Activated CD4-positive, alpha-beta T cell treated with anti-CD3 and anti-CD28 coated beads, Interleukin-2, amount 10 ng/mL, durations not matched to agents 7 days and 5 days (primary cell): ENCODE measurements around the gene HSD11B2. TPM values are rescaled to one million over a fixed set of nuclear protein-coding genes. Genes with fewer than 3 reads are reported as not detected.

Experiments used
- CTCF ChIA-PET: fragments of 350-600 bp; sonication (Branson Sonifier 250); formaldehyde crosslinking; loops from one replicate; lab custom pipeline; 2021; ENCODE audit warnings: antibody characterized with exemption; lab: Charles Lee
- POLR2A ChIA-PET: fragments of 350-600 bp; sonication (Branson Sonifier 250); formaldehyde crosslinking; loops from one replicate; lab custom pipeline; 2021; ENCODE audit warnings: antibody characterized with exemption; lab: Charles Lee
- DNase-seq: peaks from one replicate; pipeline ENCODE4 v3.0.0-alpha.2; 2020
- H3K27ac Mint-ChIP-seq: one replicate; pipeline ENCODE4 v1.8.0; 2021; ENCODE audit warnings: mild to moderate bottlenecking, moderate library complexity, mixed read lengths
- H3K27me3 Mint-ChIP-seq: one replicate; pipeline ENCODE4 v1.8.0; 2021; ENCODE audit warnings: mixed read lengths
- H3K36me3 Mint-ChIP-seq: one replicate; pipeline ENCODE4 v1.8.0; 2021; ENCODE audit warnings: low read depth, mixed read lengths
- H3K4me1 Mint-ChIP-seq: one replicate; pipeline ENCODE4 v1.8.0; 2021; ENCODE audit warnings: mixed read lengths
- H3K4me3 Mint-ChIP-seq: one replicate; pipeline ENCODE4 v1.8.0; 2021; ENCODE audit warnings: mild to moderate bottlenecking, moderate library complexity, mixed read lengths
- H3K9me3 Mint-ChIP-seq: one replicate; pipeline ENCODE4 v1.8.0; 2021; ENCODE audit warnings: mixed read lengths
- total RNA-seq, 2 experiments: library from RNA; stranded (reverse); gene quantifications; one replicate each; pipeline ENCODE4 v1.2.3, GENCODE V29; 2021

HSD11B2 gene
- total RNA-seq, 2 experiments from 2014 or later, result not detected

DNA sequence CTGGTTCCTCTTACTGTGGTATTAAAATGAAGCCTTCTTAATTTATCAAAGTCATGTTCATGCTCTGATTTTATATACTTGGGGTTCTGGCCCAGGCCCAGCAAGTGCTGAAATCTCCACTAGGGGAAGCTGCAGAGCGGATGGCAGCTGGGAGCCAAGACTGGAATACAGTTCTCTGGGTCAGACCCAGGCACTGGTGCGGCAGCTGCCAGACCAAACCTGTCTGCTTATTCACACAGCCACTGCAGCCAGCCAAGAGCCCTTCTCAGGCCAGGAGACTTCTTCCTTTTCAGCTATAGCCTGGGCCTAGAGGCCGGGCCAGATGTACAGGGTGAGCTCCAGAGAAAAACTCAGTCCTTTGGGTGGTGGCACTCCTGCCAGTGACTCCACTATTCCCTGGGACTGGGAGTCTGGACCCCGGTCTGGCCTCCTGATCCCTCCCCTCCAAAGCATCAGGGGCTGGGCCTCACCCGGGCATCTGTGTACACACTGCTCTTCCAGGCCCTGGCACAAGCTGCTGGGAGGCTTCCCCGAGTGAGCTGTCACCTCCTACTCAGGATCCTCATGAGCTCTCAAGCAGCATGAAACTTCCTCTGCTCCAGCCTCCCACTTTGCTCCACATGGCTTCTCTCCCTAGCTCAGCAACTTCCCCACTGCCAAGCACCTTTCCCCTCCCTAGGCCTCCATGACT, 25.6 kb downstream of the HSD11B2 start:
- no peak overlapping the region for H3K27ac Mint-ChIP-seq
- ChIA-PET POLR2A (no interaction called here), CTCF (interaction anchor here (1.4 to 1.6 kb wide), 3 partner anchors 9 to 12 kb away, joined by 4 to 6 read pairs (median 5); no protein-coding TSS in a partner anchor)
- H3K36me3 Mint-ChIP-seq, result no peaks in the 10 kb centered on the region
- no peak for DNase-seq
- no peak overlapping the region for H3K4me3 Mint-ChIP-seq
- H3K9me3 Mint-ChIP-seq, result no peaks in the 10 kb centered on the region
- peaks cover 17% of the 10 kb centered on the region for H3K4me1 Mint-ChIP-seq
- H3K27me3 Mint-ChIP-seq, result no peaks in the 10 kb centered on the region

GRCh38 chr16:67457611-67458010, 26.7 kb downstream of the HSD11B2 start:
- no peak for DNase-seq
- ChIA-PET POLR2A (no interaction called here), CTCF (no interaction called here)
- Mint-ChIP-seq H3K36me3 (no peaks in the 10 kb centered on the region), H3K27me3 (no peaks in the 10 kb centered on the region), H3K4me1 (peaks cover 17% of the 10 kb centered on the region), H3K27ac (no peak overlapping the region), H3K9me3 (no peaks in the 10 kb centered on the region), H3K4me3 (no peak overlapping the region)

DNA sequence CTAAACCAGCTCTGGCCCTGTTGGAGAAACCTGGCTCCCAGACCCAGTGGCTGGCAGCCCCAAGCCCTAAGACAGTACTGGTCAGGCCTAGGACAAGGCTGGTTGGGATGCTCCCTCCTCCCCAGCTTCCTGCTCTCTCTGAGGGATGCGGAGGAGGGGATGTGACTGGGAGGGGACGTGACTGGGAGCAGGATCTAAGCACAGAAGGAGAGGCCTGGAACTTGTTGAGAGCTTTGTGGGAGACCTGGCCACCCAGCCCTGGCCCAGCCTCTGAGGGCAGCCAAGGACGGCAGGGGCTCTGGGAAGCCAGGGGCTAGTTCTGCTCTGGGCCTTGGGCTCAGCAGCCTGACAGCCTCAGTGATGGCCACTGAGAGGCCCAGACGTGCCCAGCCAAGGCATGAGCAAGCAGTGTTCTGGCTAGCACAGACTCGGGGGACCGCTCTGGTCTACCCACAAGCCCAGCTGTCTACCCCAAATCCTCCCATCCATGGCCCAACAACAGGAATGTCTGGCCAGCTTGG, 27.3 kb downstream of the HSD11B2 start:
- ChIA-PET POLR2A (no interaction called here), CTCF (interaction anchor here (1.4 to 1.6 kb wide), 2 partner anchors 23 to 63 kb away, joined by 5 read pairs; partner anchors contain the start of gene ATP6V0D1)
- H3K4me1 Mint-ChIP-seq, result peaks cover 17% of the 10 kb centered on the region
- H3K9me3 Mint-ChIP-seq, result no peaks in the 10 kb centered on the region
- no peak overlapping the region for H3K27ac Mint-ChIP-seq
- no peak overlapping the region for H3K4me3 Mint-ChIP-seq
- DNase-seq, result no peak
- H3K27me3 Mint-ChIP-seq, result no peaks in the 10 kb centered on the region
- no peaks in the 10 kb centered on the region for H3K36me3 Mint-ChIP-seq

DNA sequence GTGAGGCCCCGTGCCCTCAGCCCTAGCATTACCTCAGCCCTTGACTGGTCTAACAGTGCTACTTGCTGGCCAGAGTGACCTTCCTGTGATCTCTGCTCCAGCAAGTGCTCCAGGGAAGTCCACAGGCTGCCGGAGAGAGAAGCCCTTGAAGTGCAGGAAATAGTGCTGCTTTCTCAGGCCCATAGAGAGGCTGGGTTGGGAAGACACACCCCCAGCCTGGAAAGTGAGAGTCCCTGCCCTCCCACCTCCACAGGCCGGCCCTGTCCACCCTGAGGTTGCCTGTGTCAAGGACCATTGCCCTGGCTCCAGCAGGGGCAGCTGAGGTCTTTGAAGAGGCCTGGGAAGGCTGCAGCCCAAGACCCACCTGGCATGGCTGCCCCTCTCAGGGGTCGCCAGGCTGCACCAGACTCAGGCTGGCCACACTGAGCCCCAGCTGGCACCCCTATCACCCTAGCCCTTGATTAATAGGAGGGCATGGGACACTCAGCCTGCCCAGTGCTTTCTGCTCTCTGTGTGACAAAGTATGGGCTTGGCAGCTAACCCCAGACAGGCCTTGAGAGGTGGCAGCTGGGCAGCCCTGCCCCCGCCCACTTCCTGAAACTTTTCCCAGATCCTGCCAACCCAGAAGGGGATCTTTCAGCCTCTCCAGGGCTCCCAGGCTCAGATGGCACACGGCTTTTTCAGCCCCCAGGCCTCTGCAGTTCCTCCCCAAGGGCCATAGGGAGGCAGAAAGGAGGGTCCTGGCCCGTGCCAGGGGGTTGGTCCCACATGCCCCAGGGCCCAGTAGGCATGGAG, 28.3 kb downstream of the HSD11B2 start:
- Mint-ChIP-seq H3K27me3 (no peaks in the 10 kb centered on the region), H3K4me1 (peaks cover 14% of the 10 kb centered on the region), H3K9me3 (no peaks in the 10 kb centered on the region), H3K4me3 (no peak overlapping the region), H3K27ac (no peak overlapping the region), H3K36me3 (no peaks in the 10 kb centered on the region)
- ChIA-PET CTCF (interaction anchor here (0.6 to 1.6 kb wide), 3 partner anchors 22 to 62 kb away, joined by 3 to 5 read pairs (median 5); partner anchors contain the start of gene ATP6V0D1), POLR2A (no interaction called here)
- DNase-seq, result no peak

GRCh38 chr16:67459861-67460150, 28.9 kb downstream of the HSD11B2 start:
- ChIA-PET POLR2A (no interaction called here), CTCF (interaction anchor here (0.6 kb wide), 1 partner anchor 27 kb away, joined by 3 read pairs; no protein-coding TSS in a partner anchor)
- no peak for DNase-seq
- Mint-ChIP-seq H3K27ac (no peak overlapping the region), H3K27me3 (no peaks in the 10 kb centered on the region), H3K4me3 (no peak overlapping the region), H3K9me3 (no peaks in the 10 kb centered on the region), H3K36me3 (no peaks in the 10 kb centered on the region), H3K4me1 (peaks cover 14% of the 10 kb centered on the region)

GRCh38 chr16:67460168-67460567, 29.2 kb downstream of the HSD11B2 start:
- H3K9me3 Mint-ChIP-seq, result no peaks in the 10 kb centered on the region
- DNase-seq, result no peak
- peaks cover 14% of the 10 kb centered on the region for H3K4me1 Mint-ChIP-seq
- no peaks in the 10 kb centered on the region for H3K36me3 Mint-ChIP-seq
- no peak overlapping the region for H3K4me3 Mint-ChIP-seq
- H3K27ac Mint-ChIP-seq, result no peak overlapping the region
- no peaks in the 10 kb centered on the region for H3K27me3 Mint-ChIP-seq
- ChIA-PET CTCF (interaction anchor here (6.0 kb wide), 1 partner anchor 13 kb away, joined by 22 read pairs; no protein-coding TSS in a partner anchor), POLR2A (no interaction called here)

- peaks cover 14% of the 10 kb centered on the region for H3K4me1 Mint-ChIP-seq
- H3K9me3 Mint-ChIP-seq, result no peaks in the 10 kb centered on the region
- no peaks in the 10 kb centered on the region for H3K36me3 Mint-ChIP-seq
- CTCF ChIA-PET, result interaction anchor here (0.9 to 6.0 kb wide), 5 partner anchors 13 to 33 kb away, joined by 3 to 22 read pairs (median 4); partner anchors contain the start of gene ATP6V0D1
- POLR2A ChIA-PET, result no interaction called here
- H3K27ac Mint-ChIP-seq, result no peak overlapping the region
- no peaks in the 10 kb centered on the region for H3K27me3 Mint-ChIP-seq
- H3K4me3 Mint-ChIP-seq, result no peak overlapping the region
- DNase-seq, result no peak
Observed at GRCh38 chr16:67460961-67461360, 30.0 kb downstream of the HSD11B2 start.

DNA sequence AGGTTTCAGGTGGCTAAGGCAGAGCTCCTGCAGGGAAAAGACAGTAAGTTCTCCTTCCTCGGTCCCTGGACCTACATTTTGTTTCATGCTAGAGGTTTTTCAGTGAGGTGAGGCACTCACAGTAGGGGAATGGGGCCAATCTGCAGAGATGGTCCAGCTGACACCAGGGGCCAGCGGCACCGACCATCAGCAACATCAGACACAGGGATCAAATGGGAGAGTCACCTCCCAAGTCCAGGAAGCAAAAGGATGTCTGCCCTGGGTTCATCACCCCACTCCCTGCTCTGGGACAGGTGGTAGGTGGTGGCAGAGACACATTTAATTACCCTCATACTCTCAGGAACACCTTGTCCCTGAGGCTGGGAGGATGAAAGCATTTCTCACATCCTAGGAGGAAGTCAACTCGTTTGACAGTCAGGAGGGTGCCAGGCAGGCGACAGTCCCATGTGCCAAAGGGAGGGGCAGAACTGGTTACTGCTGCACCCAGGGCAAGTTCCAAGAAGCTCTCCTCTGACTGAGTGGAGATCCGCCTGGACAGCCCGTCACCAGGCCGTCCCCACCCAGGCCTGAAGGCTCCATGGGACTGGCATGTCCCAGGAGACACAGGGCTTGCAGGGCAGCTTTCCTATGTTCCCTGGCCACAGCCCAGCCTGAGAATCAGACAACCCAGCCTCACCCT, 30.8 kb downstream of the HSD11B2 start:
- DNase-seq, result no peak
- ChIA-PET CTCF (interaction anchor here (0.7 to 6.0 kb wide), 8 partner anchors 14 to 363 kb away, joined by 3 to 22 read pairs (median 4); partner anchors contain the start of gene ATP6V0D1), POLR2A (no interaction called here)
- H3K4me1 Mint-ChIP-seq, result peaks cover 10% of the 10 kb centered on the region
- H3K27ac Mint-ChIP-seq, result no peak overlapping the region
- no peaks in the 10 kb centered on the region for H3K27me3 Mint-ChIP-seq
- no peak overlapping the region for H3K4me3 Mint-ChIP-seq
- no peaks in the 10 kb centered on the region for H3K9me3 Mint-ChIP-seq
- H3K36me3 Mint-ChIP-seq, result no peaks in the 10 kb centered on the region

- H3K4me3 Mint-ChIP-seq, result no peak overlapping the region
- DNase-seq, result no peak
- H3K36me3 Mint-ChIP-seq, result no peaks in the 10 kb centered on the region
- no peak overlapping the region for H3K27ac Mint-ChIP-seq
- CTCF ChIA-PET, result interaction anchor here (0.6 to 6.0 kb wide), 7 partner anchors 9 to 381 kb away, joined by 3 to 22 read pairs (median 4); partner anchors contain the start of gene ATP6V0D1
- no peaks in the 10 kb centered on the region for H3K27me3 Mint-ChIP-seq
- H3K4me1 Mint-ChIP-seq, result peaks cover 6% of the 10 kb centered on the region
- POLR2A ChIA-PET, result no interaction called here
- H3K9me3 Mint-ChIP-seq, result no peaks in the 10 kb centered on the region
Observed at GRCh38 chr16:67462279-67462655, 31.3 kb downstream of the HSD11B2 start.

DNA sequence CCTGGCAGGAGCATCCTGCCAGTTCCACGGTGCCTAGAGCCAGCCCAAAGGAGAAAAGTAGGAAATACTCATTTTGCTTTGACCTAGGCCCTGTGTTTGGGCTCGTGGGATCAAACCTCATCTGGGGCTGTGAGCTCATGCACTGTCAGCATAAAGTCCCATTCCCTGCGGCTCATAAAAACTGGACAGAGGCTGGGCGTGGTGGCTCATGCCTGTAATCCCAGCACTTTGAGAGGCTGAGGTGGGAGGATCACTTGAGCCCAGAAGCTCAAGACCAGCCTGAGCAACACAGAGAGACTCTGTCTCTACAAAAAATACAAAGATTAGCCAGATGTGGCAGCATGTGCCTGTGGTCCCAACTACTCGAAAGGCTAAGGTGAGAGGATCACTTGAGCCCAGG, 32.1 kb downstream of the HSD11B2 start:
- H3K36me3 Mint-ChIP-seq, result no peaks in the 10 kb centered on the region
- peaks cover 6% of the 10 kb centered on the region for H3K4me1 Mint-ChIP-seq
- ChIA-PET POLR2A (no interaction called here), CTCF (interaction anchor here (0.6 to 6.0 kb wide), 7 partner anchors 10 to 235 kb away, joined by 3 to 22 read pairs (median 5); partner anchors contain the start of gene ATP6V0D1)
- H3K9me3 Mint-ChIP-seq, result no peaks in the 10 kb centered on the region
- H3K27ac Mint-ChIP-seq, result no peak overlapping the region
- no peak for DNase-seq
- H3K27me3 Mint-ChIP-seq, result no peaks in the 10 kb centered on the region
- H3K4me3 Mint-ChIP-seq, result no peak overlapping the region

DNA sequence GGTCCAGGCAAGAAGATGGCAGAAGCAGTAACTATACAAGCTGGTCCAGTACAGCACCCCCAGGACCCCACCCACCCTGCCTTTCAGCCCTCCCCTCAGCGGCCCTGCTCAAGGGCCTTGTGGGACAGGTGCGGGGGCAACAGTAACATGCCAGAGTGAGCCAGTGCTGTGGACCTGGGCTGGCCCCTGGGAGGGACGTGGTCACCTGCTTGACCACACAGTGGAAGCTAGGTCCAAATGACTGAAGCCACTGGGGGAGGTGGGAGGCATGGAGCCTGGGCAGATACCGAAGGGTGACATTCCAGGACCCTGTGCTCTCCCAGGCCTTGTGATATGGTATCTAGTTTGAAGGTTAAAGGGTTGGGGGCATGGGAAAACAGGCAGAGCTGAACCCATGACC, 32.8 kb downstream of the HSD11B2 start:
- DNase-seq, result no peak
- CTCF ChIA-PET, result interaction anchor here (0.6 to 6.0 kb wide), 7 partner anchors 13 to 203 kb away, joined by 3 to 27 read pairs (median 4); partner anchors contain the start of gene ATP6V0D1
- Mint-ChIP-seq H3K4me1 (peaks cover 4% of the 10 kb centered on the region), H3K36me3 (no peaks in the 10 kb centered on the region), H3K4me3 (no peak overlapping the region), H3K27me3 (no peaks in the 10 kb centered on the region), H3K27ac (no peak overlapping the region), H3K9me3 (no peaks in the 10 kb centered on the region)
- POLR2A ChIA-PET, result no interaction called here

DNA sequence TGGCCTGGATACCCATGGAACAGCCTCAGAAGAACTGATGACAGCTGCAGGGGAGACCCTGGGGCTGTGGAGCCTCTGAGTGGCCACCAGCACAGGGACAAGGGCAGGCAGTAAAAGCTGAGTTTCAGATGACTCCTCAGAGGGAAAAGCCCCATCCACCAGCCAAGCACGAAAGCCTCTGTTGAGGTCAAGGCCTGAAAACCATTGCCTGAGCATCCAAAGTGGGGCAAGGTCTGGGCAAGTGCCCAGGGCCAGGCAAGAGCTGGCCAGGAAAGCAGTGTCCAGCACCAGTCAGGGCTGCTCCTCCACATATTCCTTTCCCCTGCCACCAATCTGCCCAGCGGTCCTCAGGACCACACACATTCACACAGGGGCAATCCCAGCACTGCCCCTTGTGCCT, 33.6 kb downstream of the HSD11B2 start:
- H3K4me1 Mint-ChIP-seq, result peaks cover 4% of the 10 kb centered on the region
- no peaks in the 10 kb centered on the region for H3K36me3 Mint-ChIP-seq
- ChIA-PET CTCF (interaction anchor here (0.6 to 6.0 kb wide), 7 partner anchors 14 to 44 kb away, joined by 3 to 27 read pairs (median 7); partner anchors contain the start of gene ATP6V0D1), POLR2A (no interaction called here)
- DNase-seq, result no peak
- no peaks in the 10 kb centered on the region for H3K9me3 Mint-ChIP-seq
- no peak overlapping the region for H3K27ac Mint-ChIP-seq
- H3K4me3 Mint-ChIP-seq, result no peak overlapping the region
- no peaks in the 10 kb centered on the region for H3K27me3 Mint-ChIP-seq
